ENCODE measurements around the gene PLSCR1. TPM values are rescaled to one million over a fixed set of nuclear protein-coding genes. Genes with fewer than 3 reads are reported as not detected.

PLSCR1 gene
- total and polyA plus RNA-seq, 4 donors: 23.5 to 47.8 (median 36.8) TPM

- 6% methylated on average over 49 of the region's 51 CpGs for WGBS (ENCODE audit: insufficient coverage)
- Histone ChIP-seq H3K27ac (ENCODE audit: low read depth, low read length) (no peak within 1 kb of the TSS), H3K9me3 (ENCODE audit: control insufficient read depth, insufficient read depth, low read length) (no peaks in the 10 kb centered on the region), H3K4me1 (ENCODE audit: control insufficient read depth, insufficient read depth, low read length) (peaks cover 7% of the 10 kb centered on the region), H3K4me3 (ENCODE audit: low read depth, low read length) (peak within 1 kb of the TSS; percentile 64), H3K36me3 (ENCODE audit: control insufficient read depth, insufficient read depth, low read length) (no peaks in the 10 kb centered on the region), H3K27me3 (ENCODE audit: control insufficient read depth, insufficient read depth, low read length) (peaks cover 2% of the 10 kb centered on the region)
- DNase-seq (ENCODE audit: low read depth in 4 of 6, low spot score in 6 of 6): peak in 5 of 6 donors; percentile 2 to 54 (median 7)
Measured at GRCh38 chr3:146469150-146470017, 75.0 kb downstream of the PLSCR1 start, which contains the start of gene PLSCR2. Gene PLSCR2 (minus strand): TSS chr3:146469561. CDS start chr3:146459904, 9,657 bp downstream.

- Histone ChIP-seq H3K27me3 (ENCODE audit: control insufficient read depth, insufficient read depth, low read length) (peaks cover 2% of the 10 kb centered on the region), H3K27ac (ENCODE audit: low read depth, low read length) (no peak overlapping the region), H3K9me3 (ENCODE audit: control insufficient read depth, insufficient read depth, low read length) (no peaks in the 10 kb centered on the region), H3K4me3 (ENCODE audit: low read depth, low read length) (peak overlapping the region; percentile 64), H3K36me3 (ENCODE audit: control insufficient read depth, insufficient read depth, low read length) (no peaks in the 10 kb centered on the region), H3K4me1 (ENCODE audit: control insufficient read depth, insufficient read depth, low read length) (peaks cover 7% of the 10 kb centered on the region)
- WGBS (ENCODE audit: insufficient coverage): 33% methylated on average over 3 of the region's 10 CpGs
- peak in 3 of 6 donors; percentile 2 to 14 (median 4) for DNase-seq (ENCODE audit: low read depth in 4 of 6, low spot score in 6 of 6)
Measured at GRCh38 chr3:146468671-146469149, 75.7 kb downstream of the PLSCR1 start.

GRCh38 chr3:146468234-146468633 is 76.2 kb downstream of the PLSCR1 start:
- Histone ChIP-seq H3K9me3 (ENCODE audit: control insufficient read depth, insufficient read depth, low read length) (no peaks in the 10 kb centered on the region), H3K36me3 (ENCODE audit: control insufficient read depth, insufficient read depth, low read length) (no peaks in the 10 kb centered on the region), H3K27me3 (ENCODE audit: control insufficient read depth, insufficient read depth, low read length) (peaks cover 2% of the 10 kb centered on the region), H3K4me1 (ENCODE audit: control insufficient read depth, insufficient read depth, low read length) (peaks cover 7% of the 10 kb centered on the region), H3K27ac (ENCODE audit: low read depth, low read length) (no peak overlapping the region), H3K4me3 (ENCODE audit: low read depth, low read length) (no peak overlapping the region)
- WGBS (ENCODE audit: insufficient coverage): 63% methylated on average over 2 of the region's 4 CpGs
- peak in 4 of 6 donors; percentile 3 to 41 (median 12) for DNase-seq (ENCODE audit: low read depth in 4 of 6, low spot score in 6 of 6)

GRCh38 chr3:146466604-146467003 is 77.8 kb downstream of the PLSCR1 start:
- no peaks in the 10 kb centered on the region for H3K36me3 ChIP-seq (ENCODE audit: control insufficient read depth, insufficient read depth, low read length)
- no peaks in the 10 kb centered on the region for H3K9me3 ChIP-seq (ENCODE audit: control insufficient read depth, insufficient read depth, low read length)
- peaks cover 2% of the 10 kb centered on the region for H3K27me3 ChIP-seq (ENCODE audit: control insufficient read depth, insufficient read depth, low read length)
- H3K27ac ChIP-seq (ENCODE audit: low read depth, low read length): no peak overlapping the region
- no peak for DNase-seq (ENCODE audit: low read depth in 4 of 6, low spot score in 6 of 6)
- WGBS (ENCODE audit: insufficient coverage): no CpG with 5 or more reads among the region's 1 CpG
- H3K4me3 ChIP-seq (ENCODE audit: low read depth, low read length): no peak overlapping the region
- peaks cover 7% of the 10 kb centered on the region for H3K4me1 ChIP-seq (ENCODE audit: control insufficient read depth, insufficient read depth, low read length)

GRCh38 chr3:146465693-146466465 is 78.5 kb downstream of the PLSCR1 start:
- WGBS (ENCODE audit: insufficient coverage): 100% methylated on average over 1 of the region's 6 CpGs
- H3K36me3 ChIP-seq (ENCODE audit: control insufficient read depth, insufficient read depth, low read length): no peaks in the 10 kb centered on the region
- no peak overlapping the region for H3K4me3 ChIP-seq (ENCODE audit: low read depth, low read length)
- H3K27me3 ChIP-seq (ENCODE audit: control insufficient read depth, insufficient read depth, low read length): peaks cover 2% of the 10 kb centered on the region
- no peak for DNase-seq (ENCODE audit: low read depth in 4 of 6, low spot score in 6 of 6)
- no peak overlapping the region for H3K27ac ChIP-seq (ENCODE audit: low read depth, low read length)
- no peaks in the 10 kb centered on the region for H3K9me3 ChIP-seq (ENCODE audit: control insufficient read depth, insufficient read depth, low read length)
- peaks cover 7% of the 10 kb centered on the region for H3K4me1 ChIP-seq (ENCODE audit: control insufficient read depth, insufficient read depth, low read length)

Small RNA genes within 50 kb of the gene (small RNA-seq; reads per million reads assigned to genes)
- gene RNU6-428P (ENCODE audit: low replicate concordance): not detected

Other genes starting within 250 kb of the PLSCR1 start
- gene PLSCR2, start 75.0 kb downstream of the PLSCR1 start, total RNA-seq: under 1 TPM in 1 of 2 donors, not detected in 1; 0.22 TPM
- gene PLSCR2, start 75.0 kb downstream of the PLSCR1 start, polyA plus RNA-seq (ENCODE audit: insufficient read length in 2 of 2): under 1 TPM in 1 of 2 donors, not detected in 1; 0.30 TPM
- gene PLSCR5, start 60.7 kb upstream of the PLSCR1 start, total RNA-seq: 1 to 10 TPM in 1 of 2 donors, under 1 TPM in 1; 0.88 to 2.9 TPM
- gene PLSCR5, start 60.7 kb upstream of the PLSCR1 start, polyA plus RNA-seq (ENCODE audit: insufficient read length in 2 of 2): 1 to 10 TPM; 1.6 to 2.6 TPM